ENCODE measurements around the gene BAHCC1.

- no peak for TF ChIP-seq CTCF (conservative IDR thresholded peaks at IDR 0.05; ENCODE audit: low read length)
- no peak for TF ChIP-seq EZH2phosphoT487 (IDR thresholded peaks at IDR 0.05; ENCODE audit: borderline replicate concordance)
Measured at GRCh38 chr17:81380666-81381518, 14.4 kb upstream of the BAHCC1 start.
